ENCODE data around the gene KIF16B.
A peak's percentile ranks its signal among the peaks of the same experiment; 100 is the strongest.
"Not testable (repeated sequence)": the region's sequence is repeated elsewhere in the genome, so short reads cannot be mapped to it uniquely, and the experiment has no call there.

The KIF16B gene

DNA sequence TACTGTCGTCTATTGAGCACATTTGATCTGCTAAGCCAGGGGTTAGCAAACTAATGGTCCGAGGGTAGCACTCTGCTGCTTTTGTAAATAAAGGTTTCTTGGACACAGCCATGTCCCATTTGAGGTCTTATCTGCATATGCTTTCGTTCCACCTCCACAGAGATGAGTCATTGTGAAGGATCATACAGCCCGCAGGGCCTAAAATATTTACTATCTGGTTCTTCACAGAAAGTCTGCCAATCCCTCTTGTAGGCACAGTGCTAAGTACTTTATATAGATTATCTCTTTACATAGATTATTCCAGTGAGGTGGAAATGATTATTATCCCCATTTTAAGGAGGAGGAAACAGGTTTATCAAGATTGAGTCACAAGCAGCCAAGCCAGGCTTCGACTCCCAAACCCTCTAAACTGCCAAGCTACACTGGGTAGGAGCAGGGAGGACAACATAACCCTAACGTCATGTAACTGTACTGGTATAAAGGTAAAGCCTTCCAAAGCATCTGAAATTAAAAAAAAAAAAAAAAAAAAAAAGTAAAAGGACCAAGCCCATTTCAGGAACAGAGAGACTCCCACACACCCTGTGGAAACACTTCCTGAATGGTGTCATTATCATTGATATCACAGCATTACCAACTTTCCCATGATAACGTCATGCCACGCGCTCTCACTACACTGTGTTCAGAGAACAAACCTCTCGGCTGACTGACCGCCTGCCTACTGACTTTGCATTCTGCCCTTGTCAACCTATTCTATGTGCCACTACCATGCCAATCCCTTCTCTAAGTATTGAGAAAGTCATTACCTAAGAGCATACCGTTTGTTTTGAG is 101.0 kb downstream of the KIF16B start:
- no peak for DNase-seq

GRCh38 chr20:16469395-16469905 is 103.8 kb downstream of the KIF16B start:
- DNase-seq: no peak

GRCh38 chr20:16462711-16463110 is 110.5 kb downstream of the KIF16B start:
- no peak for DNase-seq

GRCh38 chr20:16459019-16459700 is 114.1 kb downstream of the KIF16B start:
- DNase-seq: no peak

GRCh38 chr20:16457514-16457913 is 115.7 kb downstream of the KIF16B start:
- DNase-seq: no peak

GRCh38 chr20:16455324-16455723 is 117.9 kb downstream of the KIF16B start:
- no peak for DNase-seq

- DNase-seq: no peak
Measured at GRCh38 chr20:16451982-16452381, 121.3 kb downstream of the KIF16B start.

- DNase-seq: no peak
Measured at GRCh38 chr20:16451001-16451400, 122.2 kb downstream of the KIF16B start.

GRCh38 chr20:16446991-16447390 is 126.3 kb downstream of the KIF16B start:
- no peak for DNase-seq

- DNase-seq: no peak
Measured at GRCh38 chr20:16446246-16446645, 127.0 kb downstream of the KIF16B start.

DNA sequence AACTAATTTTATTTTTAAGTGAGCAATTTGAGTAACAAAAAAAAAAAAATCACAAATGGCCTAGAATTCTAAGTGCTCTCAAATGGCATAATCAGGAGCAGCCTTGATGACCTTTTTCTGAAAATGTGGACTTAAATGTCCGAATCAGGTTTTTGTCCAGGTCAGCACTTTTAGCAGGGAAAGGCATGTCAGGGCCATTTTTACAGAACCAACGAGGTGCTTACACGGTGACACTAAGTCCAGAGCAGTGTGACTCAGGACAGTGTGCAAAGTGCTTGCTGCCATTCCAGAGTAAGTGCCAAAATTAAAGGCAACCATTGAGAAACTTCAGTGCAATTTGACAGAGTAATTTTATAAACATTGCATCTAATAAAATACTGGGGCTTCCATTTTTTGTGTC is 127.8 kb downstream of the KIF16B start:
- no peak for DNase-seq

- DNase-seq: no peak
Measured at GRCh38 chr20:16444057-16444777, 129.0 kb downstream of the KIF16B start.

GRCh38 chr20:16441546-16442164 is 131.6 kb downstream of the KIF16B start:
- DNase-seq: no peak

DNA sequence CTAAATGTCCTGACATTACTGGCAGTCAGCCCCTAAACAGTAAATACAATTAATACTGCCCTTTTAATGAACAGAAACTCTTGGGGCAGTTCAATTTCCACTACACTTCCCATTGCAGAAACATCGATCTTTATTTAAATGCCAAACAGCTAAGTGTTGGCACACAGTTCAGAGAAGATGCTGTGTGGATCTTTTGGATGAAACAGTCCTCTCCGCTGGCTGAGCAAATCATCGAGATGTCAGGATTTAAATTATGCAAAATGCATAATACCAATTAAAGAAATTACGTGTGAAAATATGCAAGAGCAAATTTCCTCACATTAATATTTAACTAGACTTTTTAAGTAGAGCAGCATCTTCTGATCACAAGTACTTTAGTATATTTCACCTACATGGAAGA is 132.6 kb downstream of the KIF16B start:
- no peak for DNase-seq

DNA sequence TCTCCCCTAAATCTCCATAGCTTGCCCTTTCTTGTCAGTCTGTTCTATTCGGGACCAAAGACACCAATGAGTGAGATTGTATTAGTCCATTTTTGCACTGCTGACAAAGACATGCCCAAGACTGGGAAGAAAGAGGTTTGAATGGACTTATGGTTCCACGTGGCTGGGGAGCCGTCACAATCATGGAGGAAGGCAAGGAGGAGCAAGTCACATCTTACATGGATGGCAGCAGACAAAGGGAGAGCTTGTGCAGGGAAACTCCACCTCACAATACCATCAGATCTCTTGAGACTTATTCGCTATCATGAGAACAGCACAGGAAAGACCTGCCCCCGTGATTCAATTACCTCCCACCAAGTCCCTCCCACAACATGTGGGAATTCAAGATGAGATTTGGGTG is 133.7 kb downstream of the KIF16B start:
- DNase-seq: not testable (repeated sequence)

- DNase-seq: no peak
Measured at GRCh38 chr20:16438100-16438499, 135.1 kb downstream of the KIF16B start.

GRCh38 chr20:16437387-16437996 is 135.8 kb downstream of the KIF16B start:
- no peak for DNase-seq

GRCh38 chr20:16434062-16434664 is 139.1 kb downstream of the KIF16B start:
- DNase-seq: peak; percentile 11

DNA sequence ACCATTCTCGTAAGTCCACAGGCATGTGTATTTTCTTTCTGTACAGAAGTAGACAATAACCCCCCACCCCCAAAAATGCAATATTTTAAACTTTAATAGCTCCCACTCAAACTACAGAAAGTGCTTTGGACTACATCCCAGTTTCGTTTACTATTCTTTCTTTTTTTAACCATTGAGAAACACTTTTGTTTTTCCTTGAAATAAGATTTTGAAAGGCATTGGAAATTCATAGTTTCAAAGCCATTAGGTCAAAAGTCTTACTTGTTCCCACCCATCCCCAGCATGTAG is 140.0 kb downstream of the KIF16B start:
- no peak for DNase-seq

GRCh38 chr20:16432466-16433292 is 140.6 kb downstream of the KIF16B start:
- DNase-seq: no peak

DNA sequence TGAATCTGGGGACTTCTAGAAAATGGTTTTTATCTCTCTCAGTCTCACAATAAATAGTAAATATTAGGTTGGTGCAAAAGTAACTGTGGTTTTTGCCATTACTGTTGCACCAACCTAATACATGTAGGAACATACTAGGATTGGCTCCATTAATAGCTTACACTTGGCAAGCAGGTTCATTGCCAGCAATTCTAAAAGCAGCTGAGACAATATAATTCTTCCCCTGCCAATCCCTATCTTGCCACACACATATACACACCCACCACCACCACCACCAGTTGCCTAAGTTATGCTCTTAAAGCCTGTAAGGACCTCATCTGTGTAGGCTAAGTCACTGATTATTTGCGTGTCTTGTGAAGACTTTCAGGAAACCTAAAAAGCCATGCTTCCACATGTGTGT is 145.1 kb downstream of the KIF16B start:
- DNase-seq: no peak
